CD4-positive, alpha-beta T cell treated with Interleukin-4 for 4 hours (primary cell): ENCODE measurements around the gene TRNT1.

Source experiments
- DNase-seq: peaks from one replicate; pipeline ENCODE4 v3.0.0-alpha.2; 2020

The TRNT1 gene

GRCh38 chr3:3179407-3180094 is 52.8 kb downstream of the TRNT1 start, which contains the start of gene CRBN:
Gene CRBN (minus strand): TSS chr3:3179691. CDS start chr3:3179687, 4 bp downstream.
- DNase-seq: peak; percentile 88

GRCh38 chr3:3180456-3180855 is 53.7 kb downstream of the TRNT1 start:
- DNase-seq: no peak

- no peak for DNase-seq
Observed at GRCh38 chr3:3184876-3185275, 58.1 kb downstream of the TRNT1 start.

GRCh38 chr3:3189102-3189727 is 62.5 kb downstream of the TRNT1 start:
- DNase-seq: no peak

- DNase-seq: no peak
Observed at GRCh38 chr3:3189961-3190360, 63.2 kb downstream of the TRNT1 start.

GRCh38 chr3:3191675-3192285 is 65.0 kb downstream of the TRNT1 start:
- DNase-seq: peak; percentile 49

GRCh38 chr3:3192286-3192675 is 65.5 kb downstream of the TRNT1 start:
- DNase-seq: no peak

- DNase-seq: no peak
Observed at GRCh38 chr3:3194861-3195260, 68.1 kb downstream of the TRNT1 start.

- DNase-seq: no peak
Observed at GRCh38 chr3:3196148-3196861, 69.6 kb downstream of the TRNT1 start.
